Measurements from ENCODE around the gene FOXN4.

Gene FOXN4

DNA sequence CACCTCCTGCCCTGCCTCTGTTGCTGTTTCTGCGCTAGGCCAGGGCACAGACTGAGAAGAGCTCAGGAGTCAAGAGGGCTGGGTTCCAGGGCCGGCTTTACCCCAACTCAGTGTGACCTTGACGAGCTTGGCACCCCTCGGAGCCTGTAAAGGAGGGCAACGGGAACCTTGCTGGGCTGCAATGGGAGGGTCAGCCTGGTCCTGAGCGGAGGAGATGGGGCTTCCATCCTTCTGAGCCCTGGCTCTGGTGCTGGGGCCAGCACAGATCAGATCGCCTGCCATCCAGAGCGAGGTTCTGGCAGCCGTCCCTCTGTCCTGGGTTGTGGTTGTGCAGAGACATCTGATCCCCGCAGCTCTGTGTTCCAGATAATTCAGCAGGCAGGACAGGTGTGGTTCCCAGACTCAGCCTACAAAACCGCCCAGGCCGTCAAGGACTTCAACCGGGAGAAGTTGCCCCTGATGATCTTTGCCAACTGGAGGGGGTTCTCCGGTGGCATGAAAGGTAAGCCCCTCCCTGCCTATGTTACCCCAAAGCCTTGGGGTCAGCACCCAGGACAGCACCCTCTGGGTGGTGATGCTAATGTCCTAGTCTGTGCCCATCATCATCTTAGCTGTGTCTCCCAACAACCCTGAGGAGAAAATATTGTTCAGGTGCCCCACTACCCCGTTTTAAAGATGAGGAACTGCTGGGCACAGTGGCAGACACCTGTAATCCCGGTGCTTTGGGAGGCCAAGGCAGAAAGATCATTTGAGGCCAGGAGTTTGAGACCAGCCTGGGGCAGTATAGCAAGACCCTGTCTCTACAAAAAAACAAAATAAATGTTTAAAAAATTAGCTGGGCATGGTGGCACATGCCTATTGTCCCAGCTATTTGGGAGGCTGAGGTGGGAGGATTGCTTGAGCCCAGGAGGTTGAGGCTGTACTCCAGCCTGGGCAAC is 50.2 kb downstream of the FOXN4 start:
- DNase-seq (ENCODE audit: low read depth) = no peak

DNA sequence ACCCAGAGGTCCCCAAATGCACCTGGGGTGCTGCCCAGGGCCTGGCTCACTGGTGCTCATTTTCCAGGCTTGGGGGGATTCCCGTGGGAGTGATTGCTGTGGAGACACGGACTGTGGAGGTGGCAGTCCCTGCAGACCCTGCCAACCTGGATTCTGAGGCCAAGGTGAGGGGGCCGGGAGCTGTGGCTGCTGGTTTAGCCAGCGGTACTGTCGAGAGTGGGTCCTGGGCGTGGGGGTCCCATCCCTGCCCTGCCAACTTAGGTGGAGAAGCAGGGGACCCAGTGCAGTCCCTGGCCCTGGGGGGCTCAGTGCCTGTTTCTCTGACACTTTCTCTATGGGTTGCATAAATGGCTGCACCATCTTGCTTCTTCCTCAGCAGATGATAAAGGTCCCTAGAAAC is 50.9 kb downstream of the FOXN4 start:
- DNase-seq (ENCODE audit: low read depth) = no peak

DNA sequence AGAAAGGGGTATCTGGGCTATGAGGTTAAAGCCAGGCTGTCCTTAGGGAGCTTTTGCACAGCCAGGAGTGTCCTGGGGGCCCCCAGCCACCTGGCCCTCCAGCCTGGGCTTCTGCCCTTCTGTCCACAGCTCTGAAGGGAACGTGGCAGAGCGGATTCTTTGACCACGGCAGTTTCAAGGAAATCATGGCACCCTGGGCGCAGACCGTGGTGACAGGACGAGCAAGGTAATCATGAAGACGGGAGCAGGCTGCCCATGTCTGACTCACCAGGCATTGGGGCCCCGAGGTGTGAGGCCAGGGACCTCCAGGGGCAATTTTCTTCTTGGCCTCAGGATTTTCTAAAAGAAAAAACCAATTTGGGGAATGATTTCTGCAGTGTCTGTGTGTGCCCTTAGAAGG is 53.1 kb downstream of the FOXN4 start:
- no peak for DNase-seq (ENCODE audit: low read depth)

DNA sequence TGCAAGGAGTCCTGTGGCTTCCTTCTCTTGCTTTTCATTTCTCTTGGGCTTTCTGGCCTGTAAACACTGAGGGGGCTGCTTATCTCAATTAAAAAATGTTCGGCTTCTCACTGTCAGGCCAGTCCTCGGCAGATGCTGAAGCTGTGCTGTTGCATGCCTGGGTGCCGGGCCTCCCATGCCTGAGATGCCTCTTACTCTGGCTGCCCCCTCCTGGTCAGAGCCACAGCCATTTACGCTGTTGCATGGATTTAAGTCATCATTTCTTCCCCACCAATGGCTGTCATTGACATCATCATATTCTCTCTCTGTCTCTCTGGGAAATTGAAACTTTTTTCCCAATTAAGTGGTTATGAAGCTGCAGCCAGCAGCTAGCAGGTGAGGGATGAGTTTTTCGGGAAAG is 53.7 kb downstream of the FOXN4 start:
- no peak for DNase-seq (ENCODE audit: low read depth)

DNA sequence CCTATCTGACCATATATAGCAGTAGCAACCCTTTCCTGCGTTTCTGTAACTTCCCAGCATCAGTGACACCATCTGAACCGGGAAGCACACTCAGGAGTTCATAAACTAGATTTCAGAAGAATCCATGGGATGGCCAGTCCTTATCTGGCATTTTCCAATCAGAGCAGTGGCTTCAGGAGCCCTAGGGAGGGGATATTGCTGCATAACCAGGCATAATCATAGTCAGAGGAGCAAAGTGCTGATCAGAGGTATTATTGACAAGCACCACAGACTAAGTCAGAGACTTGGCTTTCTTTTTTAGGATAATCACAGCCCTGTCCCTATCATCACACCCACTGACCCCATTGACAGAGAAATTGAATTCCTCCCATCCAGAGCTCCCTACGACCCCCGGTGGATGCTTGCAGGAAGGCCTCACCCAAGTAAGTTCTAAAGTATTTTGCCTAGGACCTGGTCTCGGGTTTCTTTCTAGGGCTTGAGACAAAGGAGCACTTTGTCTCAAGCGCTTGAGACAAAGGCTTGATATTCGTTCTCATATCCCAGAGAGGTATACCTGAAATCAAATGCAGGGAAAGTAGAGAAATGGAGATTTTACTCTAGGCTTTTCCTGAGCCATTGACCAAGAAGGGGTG is 55.1 kb downstream of the FOXN4 start:
- DNase-seq (ENCODE audit: low read depth) = no peak

DNA sequence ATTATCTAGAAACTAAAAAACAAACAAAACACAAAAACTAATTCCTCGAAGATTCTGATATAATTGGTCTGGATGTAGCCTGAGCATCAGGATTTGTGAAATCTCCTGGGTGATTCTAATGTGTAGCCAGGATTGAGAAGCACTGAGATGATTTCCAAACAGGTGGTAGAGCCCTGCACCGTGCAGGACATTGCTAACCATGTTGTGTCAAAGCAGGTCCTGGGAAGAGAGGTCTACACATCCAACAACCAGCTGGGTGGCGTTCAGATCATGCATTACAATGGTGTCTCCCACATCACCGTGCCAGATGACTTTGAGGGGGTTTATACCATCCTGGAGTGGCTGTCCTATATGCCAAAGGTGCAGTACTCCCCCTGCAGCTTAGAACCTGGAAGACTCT is 56.3 kb downstream of the FOXN4 start:
- DNase-seq (ENCODE audit: low read depth) = no peak

DNA sequence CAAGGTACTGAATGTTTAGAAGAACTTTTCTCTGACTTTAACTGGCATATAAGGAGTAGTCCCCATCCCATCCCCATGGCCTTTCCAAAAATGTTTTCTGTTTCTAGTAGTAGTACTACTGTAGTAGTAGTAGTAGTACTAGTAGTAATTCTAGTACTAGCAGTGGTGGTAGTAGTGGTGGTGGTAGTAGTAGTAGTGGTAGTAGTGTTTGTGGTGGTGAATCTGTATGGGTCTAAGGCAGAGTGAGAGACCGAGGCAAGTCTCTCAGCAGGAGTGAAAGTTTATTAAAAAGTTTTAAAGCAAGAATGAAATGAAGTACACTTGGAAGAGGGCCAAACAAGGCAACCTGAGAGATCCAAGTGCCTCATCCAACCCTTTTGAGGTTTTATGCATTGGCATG is 58.6 kb downstream of the FOXN4 start:
- no peak for DNase-seq (ENCODE audit: low read depth)

DNA sequence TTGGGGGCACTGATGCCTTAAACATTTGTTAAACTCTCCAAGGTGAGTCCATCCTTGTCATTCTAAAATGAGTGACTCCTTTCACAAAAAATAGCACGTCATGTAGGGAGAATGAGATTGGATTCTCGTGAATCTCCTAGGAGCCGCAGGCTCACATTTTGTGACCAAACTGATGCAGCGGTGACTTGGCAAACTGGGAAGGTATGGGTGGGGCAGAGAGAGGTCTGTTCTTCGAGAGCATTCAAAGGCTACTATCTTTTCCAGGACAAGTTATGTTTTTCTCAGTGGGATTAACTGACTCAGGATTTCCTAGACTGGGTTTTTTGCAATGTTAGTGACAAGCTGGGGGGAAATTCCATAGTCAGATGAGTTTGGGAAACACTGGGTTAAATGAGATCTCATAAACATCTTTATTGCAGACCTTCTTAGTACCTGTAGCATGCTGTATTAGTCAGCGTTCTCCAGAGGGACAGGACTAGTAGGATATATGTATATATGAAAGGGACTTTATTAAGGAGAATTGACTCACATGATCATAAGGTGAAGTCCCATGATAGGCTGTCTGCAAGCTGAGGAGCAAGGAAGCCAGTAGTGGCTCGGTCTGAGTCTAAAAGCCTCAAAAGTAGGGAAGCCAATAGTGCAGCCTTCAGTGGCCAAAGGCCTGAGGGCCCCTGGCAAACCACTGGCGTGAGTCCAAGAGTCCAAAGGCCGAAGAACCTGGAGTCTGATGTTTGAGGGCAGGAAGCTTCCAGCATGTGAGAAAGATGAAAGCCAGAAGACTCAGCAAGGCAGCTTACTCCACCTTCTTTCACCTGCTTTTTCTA is 61.0 kb downstream of the FOXN4 start:
- DNase-seq (ENCODE audit: low read depth) = no peak

DNA sequence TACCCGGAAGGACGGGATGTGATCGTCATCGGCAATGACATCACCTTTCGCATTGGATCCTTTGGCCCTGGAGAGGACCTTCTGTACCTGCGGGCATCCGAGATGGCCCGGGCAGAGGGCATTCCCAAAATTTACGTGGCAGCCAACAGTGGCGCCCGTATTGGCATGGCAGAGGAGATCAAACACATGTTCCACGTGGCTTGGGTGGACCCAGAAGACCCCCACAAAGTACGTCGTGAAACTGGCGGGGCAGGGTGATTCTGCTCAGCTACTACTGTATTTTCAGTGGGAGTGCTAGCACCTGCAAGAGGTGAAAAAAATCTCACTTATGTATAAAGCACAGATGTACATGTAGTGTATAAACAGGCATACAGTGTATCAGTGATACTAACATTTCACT is 62.9 kb downstream of the FOXN4 start:
- no peak for DNase-seq (ENCODE audit: low read depth)

DNA sequence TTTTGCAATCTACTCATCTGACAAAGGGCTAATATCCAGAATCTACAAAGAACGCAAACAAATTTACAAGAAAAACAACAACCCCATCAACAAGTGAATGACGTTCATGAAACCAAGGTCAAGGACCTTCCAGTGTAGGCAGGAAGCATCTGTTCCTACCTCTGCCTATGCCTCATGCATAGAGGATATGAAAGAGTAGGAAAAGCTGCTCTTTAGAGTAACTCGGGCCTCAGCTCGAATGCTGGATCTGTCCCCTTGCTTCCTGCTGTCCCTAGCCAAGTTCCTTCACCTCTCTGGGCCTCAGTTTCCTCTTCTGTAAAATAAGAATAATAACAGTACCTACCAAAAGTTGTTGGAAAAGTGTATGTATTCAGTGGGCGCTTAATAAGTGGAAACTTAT is 65.0 kb downstream of the FOXN4 start:
- no peak for DNase-seq (ENCODE audit: low read depth)

DNA sequence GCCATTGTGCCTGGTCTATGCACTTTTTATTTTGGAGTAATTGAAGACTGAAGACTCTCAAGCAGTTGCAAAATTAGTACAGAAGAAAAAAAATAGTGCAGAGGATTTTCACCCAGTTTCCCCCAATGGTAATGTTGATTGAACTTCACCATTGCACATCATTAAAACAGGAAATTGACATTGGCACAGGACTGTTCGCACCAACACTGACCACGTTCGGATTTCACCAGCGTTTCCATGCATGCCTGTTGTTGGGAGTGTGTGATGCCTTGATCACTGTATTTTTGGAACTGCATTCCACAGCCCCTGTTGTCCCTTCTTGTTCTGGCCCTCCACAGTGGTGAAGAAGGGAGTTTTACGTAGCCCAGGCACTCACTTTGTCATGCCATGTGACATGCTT is 67.1 kb downstream of the FOXN4 start:
- no peak for DNase-seq (ENCODE audit: low read depth)

DNA sequence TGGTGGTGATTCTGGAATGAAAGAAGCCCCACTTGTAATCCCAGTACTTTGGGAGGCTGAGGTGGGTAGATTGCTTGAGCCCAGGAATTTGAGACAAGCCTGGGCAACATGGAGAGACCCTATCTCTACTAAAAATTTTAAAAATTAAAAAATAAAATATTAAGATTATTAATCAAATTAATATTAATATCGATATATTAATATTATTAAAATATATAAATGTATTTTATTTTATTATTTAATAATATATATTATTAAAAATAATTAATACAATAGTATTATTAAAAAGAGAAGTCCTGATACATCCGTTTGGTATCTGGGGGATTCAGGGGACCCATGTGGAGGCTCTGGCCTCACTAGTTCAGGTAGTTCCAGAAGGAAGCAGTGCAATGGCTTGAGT is 68.7 kb downstream of the FOXN4 start:
- no peak for DNase-seq (ENCODE audit: low read depth)

DNA sequence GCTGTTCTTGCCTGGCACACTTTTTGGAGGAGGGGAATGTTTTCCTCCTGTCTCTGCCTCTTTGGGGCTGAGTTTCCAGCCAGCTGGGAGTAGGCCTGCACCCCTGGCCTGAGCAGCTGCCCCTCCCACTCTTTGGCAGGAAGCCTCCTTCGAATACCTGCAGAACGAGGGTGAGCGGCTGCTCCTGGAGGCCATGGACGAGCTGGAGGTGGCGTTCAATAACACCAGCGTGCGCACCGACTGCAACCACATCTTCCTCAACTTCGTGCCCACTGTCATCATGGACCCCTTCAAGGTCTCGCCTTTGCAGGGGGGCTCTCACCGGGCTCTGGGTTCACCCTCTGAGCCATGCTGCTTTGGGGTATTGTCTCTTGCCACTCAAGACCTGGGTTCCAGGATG is 69.4 kb downstream of the FOXN4 start:
- DNase-seq (ENCODE audit: low read depth) = no peak

DNA sequence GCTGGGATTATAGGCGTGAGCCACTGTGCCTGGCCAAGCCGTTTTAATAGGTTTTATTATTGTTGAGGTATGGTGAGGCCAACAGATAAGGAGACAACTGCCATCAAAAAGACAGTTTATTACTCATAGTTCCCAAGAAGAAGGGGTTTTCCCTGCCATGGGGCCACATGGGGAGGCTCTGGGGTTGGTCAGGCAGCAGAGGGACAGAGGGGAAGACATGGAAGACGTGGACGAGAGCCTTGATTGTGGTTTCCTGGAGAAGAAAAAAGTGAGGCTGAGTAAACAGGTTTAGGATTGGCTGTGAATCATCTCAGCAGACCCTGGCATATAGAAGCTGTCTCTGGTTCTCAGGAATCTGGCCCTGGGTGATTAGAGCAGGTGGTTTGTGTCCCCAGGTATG is 69.9 kb downstream of the FOXN4 start:
- no peak for DNase-seq (ENCODE audit: low read depth)

DNA sequence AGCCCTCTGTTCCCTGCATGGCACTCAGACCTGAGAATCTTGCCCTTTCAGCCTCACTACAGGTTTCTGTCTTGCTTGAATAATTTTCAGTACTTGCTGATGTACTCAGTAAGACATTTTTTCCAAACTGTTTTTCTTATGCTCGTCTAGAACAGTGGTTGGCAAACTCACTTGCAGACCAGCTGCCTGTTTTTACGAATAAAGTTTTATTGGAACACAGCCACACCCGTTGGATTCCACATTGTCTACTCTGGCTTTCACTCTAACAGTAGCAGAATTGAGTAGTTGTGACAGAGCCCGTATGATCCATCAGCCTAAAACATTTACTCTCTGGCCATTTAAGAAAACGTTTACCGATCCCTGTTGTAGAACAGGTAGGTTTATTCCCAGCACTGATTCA is 72.8 kb downstream of the FOXN4 start:
- no peak for DNase-seq (ENCODE audit: low read depth)

DNA sequence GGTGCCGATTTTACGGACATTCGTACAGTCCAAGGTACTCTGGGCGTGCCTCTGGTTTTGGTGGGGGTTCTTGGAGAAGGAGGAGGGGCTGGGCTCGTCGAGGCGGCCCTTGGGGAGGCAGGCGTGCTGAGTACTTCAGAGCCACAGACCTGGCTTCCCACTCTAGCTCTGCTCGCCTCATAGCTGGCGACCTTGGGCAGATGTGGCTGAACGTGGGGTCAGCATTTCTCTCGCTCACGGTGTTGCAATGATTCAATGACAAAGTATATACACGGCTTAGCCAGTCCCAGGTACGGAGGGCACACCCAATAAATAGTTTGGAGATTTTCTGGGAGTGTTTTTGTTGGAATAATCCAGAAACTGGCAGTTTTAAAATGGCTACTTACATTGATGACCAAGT is 75.1 kb downstream of the FOXN4 start:
- no peak for DNase-seq (ENCODE audit: low read depth)

DNA sequence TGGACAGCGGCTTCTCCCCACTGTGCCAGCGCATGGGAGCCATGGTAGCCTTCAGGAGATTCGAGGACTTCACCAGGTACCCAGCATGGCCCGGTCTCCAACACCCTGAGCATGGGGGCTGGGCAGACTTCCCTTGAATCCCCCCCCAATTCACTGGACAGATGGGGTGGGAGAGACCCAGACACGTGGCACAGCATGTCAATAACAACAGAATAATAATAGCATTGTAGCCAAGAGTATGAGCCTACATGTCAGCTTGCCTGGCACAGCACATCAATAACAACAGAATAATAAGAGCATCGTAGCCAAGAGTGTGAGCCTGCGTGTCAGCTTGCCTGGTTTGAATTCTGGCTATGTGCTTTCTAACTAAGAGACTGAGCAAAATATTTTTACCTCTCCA is 76.4 kb downstream of the FOXN4 start:
- DNase-seq (ENCODE audit: low read depth) = no peak

DNA sequence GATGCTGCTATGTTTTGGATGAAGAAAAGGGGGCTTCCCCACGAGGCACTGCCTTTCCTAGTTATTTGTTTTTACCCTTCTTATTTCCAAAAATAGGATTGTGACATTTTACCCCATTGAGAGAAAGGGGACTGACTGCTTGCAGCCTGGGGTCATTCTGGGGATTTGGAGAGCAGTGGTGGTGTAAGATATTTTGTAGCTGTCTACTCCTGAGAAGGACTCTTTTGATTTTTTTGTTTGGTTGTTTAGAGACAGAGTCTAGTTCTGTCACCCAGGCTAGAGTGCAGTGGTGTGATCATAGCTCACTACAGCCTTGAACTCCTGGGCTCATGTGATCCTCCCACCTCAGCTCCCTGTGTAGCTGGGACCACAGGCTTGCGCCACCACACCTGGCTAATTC is 78.9 kb downstream of the FOXN4 start:
- DNase-seq (ENCODE audit: low read depth) = no peak

DNA sequence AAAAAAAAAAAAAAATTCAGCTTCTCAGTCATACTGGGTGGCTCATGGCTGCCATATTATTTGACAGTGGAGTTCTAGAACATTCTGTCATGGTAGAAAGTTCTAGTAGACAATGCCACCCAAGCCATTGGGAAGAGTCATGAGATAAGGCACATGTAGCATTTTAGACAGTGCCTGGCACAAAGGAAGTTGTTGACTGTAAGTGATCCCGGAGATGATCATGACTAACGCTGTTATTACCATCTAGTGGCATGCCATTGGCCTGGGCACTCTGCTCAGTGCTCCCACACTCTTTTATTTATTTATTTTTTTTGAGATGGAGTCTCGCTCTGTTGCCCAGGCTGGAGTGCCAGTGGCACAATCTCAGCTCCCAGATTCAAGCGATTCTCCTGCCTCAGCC is 80.4 kb downstream of the FOXN4 start:
- DNase-seq (ENCODE audit: low read depth) = no peak

All from fibroblast of the conjunctiva (primary cell).